GM19238 (cell line): ENCODE measurements around the gene SERP2.

Experiments used
- DNase-seq: peaks from one replicate; pipeline ENCODE4 v3.0.0; 2011; ENCODE audit warnings: low spot score; ENCODE audit not compliant: insufficient read length

SERP2 gene

DNA sequence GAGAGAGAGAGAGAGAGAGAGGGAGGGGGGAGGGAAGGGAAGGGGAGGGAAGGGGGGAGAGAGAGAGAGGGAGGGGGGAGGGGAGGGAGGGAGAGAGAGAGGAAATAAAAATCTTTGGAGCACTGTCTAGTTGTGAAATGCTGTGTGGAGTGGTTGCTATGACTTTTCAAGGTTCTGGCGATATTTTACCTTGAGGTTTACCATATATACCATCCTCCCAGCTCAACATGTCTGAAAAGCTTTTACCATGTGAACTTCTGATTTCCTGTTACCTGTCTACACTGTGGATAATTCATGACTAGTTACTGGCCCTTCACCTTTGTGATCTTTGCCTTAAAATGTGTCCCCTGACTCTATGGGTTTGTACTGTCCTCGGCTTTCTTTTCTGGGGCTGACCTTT is 38.2 kb downstream of the SERP2 start:
- DNase-seq = no peak

DNA sequence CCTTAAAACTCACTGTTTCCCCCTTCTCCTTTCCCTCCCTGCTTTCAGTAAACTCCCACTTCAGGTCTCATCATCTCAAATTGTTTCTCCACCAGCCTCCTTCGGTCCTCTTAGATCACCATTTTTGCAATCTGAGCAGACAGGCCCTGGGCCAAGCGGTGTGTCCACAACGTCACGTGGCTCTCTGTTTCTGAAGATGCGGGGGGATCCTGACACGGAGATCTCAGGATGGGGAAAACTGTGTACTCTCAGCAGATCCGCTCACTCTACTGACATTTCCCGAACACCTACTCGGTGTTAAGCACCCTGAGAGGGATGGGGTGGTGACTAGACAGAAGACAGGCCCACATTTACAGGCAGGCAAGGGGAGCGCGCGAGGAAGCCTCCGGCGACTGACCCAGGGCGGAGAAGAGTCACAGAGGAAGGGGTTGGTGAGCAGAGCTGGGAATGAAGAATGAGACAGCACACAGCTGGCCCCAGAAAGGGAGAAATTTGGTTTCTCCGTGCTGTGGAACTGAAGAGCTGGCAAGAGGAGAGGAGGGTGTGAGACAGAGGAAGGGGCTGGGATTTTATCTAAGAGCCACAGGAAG is 38.8 kb downstream of the SERP2 start:
- no peak for DNase-seq

DNA sequence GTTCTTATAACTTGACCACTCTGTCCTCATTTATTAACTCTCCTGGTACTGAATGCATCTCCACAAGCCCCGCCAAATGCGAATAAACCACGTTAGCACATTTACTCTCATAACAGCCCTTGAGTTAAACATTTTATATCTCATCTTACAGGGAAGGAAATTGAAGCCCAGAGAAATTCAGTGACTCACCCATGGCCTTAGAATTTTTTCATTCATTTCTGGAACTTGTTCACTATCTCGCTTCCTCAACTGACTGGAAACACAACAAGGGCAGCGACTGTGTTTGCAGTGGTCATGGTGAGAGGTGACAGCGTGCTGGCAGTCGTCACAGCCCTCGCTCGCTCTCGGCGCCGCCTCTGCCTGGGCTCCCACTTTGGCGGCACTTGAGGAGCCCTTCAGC is 39.5 kb downstream of the SERP2 start:
- no peak for DNase-seq

DNA sequence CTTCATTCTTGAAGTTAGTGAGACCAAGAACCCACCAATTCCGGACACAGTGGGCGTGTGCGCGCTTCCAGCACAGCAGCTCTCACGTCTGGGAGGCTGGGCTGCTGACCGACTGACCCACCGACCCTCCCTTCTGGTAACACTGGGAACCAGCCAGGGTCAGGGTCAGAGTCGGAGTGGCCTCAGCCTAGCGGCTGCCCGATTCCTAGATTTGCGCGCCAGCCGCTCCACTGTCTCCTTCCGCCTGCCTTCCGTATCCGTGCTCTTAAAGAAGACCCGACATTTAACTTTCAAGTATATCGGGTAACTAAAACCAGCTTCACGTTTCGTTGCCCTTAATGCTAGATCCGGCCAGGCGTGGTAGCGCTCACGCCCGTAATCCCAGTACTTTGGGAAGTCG is 41.1 kb downstream of the SERP2 start:
- DNase-seq = no peak

DNA sequence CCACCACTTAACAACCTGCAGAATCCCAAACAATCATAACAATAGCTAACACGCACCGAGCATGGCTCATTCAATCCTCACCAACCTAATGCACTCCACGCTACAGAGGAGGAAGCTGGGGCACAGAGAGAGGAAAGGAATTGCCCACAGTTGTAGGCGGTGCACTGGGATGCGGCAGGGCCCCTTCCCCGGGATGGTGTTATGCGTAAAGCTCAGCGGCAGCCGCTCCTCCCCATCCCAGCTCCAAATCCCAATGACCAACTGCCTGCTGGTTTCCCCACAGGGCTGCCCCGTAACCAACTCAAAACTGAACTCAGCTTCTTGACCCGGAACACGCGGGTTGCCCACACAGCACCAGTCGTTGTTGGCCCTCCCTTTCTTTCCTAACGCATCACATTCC is 42.2 kb downstream of the SERP2 start:
- DNase-seq = no peak

DNA sequence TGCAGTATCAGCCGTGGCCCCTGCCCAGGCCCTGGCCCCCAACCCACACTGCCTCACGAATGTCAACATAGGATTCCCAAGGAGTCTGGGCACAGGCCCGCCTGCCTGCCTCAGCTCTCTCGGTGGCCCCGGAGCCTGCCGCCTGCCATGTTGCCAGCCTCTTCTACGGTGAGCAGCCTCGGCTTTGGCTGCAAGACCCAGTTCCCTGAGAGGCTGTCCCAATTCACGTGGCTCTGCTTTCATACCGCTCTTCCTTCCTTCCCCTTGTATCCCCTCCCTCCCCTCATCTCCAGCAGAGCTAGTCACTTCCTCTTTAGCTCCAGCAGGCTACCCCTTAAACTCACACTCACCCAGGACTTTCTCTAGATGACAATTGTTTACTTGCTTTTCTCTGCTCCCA is 42.7 kb downstream of the SERP2 start:
- no peak for DNase-seq

DNA sequence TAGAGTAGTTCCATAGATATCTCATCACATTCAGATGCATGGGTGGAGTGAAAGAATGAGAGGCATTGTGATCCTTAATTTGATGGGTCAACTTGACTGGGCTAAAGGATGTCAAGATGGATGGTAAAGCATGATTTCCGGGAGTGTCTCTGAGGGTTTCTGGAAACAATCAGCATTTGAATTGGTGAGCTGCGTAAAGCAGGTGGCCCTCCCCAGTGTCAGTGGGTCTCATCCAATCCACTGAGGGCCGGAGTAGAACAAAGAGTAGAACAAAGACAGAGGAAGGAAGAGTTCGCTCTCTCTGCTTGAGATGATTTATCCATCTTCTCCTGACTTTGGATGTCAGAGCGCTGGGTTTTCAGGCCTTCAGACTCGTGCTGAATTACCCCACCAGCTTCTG is 43.1 kb downstream of the SERP2 start:
- no peak for DNase-seq

DNA sequence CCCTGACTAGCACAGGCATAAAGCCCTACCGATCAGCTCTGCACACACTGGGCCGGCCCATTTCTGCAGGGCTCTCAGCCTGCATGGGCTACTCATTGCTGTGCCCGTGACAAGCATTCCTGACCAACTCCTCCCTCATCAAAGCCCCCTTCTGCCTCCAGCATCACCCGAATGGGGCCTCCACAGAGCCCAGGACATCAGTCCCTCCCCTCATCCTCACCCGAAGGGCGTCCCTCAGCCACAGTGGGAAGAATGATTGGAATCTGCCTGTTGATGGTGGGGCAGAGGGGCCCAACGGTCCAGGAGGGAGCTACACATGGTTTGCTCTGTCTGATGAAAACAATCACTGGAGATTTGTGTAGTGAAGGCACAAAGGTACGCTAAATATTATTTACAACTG is 43.8 kb downstream of the SERP2 start:
- DNase-seq = no peak

DNA sequence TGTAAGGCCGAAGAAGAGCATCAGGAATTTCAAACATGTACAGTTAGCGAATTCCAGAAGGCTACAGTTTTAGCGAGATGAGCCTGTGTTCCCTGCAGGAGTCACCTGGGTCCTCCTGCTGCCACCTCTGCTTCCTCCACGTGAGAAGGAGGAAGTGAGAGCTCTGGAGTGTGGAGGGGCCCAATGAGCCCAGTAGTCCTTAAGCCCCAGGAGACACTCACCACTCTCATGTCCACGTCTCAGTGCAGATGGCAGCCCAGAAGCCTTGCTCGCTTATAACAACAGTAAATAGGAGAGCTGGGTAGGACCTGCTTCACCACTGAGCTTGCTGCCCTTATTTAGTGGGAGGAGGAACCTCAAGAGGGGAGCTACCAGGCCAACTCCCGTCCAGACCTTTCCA is 44.3 kb downstream of the SERP2 start:
- no peak for DNase-seq

DNA sequence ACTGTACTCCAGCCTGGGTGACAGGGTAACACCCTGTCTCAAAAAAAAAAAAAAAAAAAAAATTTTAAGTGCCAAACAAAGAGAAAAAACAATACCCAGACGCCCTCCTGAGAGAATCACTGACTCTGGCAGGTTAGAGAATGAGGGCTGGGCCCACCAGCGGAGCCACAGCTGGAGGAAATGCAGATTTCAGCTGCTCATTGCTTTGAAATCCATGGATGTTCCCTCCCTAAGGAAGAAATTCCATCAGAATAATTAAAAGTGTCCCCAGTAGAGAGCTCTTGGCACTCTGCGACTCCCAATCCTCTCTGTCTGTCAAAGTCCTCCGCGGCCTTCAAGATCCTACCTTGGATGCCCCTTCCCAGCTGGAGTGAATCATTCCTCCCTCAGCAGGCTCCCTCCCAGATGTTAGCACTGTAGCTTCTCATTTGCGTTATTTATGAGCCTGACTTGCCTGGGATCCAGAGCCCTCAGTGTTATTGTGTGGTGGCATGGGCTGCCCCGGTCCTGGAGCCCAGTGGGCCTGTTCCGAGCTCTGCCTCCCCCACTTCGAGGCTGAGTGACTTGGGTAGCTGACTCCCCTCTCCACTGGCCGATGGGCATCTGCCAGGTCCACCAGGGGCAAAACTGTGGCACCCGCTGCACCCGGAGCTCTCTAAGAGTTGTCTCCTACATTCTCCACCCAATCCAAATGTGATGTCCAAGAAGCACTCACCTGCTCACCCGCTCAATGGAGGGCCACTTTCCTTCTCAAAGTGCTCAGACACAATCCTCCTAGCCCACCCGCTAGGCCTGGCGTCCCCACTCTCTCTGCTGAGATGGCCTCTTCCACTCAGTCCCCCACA is 47.0 kb downstream of the SERP2 start:
- DNase-seq = no peak

DNA sequence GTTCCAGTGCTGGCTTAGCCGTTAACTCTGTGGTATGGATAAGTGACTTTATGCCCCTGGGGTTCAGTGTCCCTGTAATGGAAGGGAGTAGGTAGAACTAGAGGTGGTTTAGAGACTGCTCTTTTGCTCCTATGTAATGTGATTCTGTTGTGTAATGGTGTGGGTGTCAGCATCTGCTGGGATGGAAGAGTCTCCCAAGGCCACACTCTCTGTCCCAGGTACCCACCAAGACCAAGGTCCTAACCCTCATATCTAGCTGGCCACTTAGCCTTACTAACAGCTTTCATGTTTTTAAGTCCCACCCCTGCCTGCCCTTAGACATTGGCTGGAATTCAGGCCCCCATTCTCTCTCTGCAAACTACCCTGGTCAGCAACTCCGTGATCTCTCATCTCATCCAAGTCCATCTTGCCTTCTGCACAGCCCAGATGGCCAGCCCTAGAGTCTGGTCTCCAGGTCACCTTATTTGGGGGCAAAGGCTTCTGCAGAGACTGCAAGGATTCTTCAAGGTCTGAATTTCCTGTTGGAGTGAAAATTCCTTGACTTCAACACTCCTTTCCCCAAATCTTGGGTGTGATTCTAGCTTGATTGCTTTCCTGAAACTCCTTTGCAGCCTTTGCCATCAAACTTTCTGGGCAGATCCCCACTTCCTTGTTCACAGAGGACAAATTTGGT is 48.4 kb downstream of the SERP2 start:
- no peak for DNase-seq

DNA sequence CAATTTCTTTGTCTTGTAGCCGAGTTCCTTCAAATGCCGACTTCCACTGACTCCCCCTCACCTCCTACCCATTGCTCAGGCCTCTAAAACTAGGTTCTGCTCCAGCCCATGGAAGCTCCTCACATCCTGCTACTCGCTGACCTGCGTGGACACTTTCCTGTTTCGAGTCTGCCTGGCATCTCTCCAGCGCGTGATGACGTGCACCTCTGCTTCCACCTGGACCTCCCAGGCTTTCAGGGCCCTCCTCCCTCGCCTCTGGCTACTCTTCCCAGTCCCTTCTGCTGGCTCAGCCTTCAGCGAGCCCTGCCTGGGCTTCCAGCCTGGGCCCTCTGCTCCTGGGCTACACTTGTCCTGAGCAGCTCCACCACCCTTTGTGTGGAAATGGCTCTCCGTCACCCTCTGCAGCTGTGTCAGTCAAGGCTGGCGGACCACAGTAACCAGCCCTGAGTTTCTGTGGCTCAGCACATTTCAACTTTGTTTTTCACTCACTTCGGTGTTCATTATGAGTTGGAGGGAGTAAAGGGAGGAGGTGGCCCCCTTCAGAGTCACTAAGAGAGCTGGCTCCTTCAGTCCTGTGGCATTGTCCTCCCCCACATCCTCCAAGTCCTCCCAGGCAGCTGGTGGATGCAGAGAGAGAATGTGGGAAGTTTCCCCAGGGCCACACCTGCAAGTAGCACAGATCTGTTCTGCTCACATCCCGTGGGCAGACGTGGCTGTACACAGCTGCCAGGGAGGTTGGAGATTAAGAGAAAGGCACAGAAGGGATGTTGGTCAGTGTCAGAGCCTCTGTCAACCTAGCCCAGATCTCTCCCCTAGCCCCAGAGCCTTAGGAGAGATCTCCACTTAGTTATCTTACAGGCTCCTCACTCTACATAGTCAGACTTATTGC is 49.4 kb downstream of the SERP2 start:
- DNase-seq = no peak

DNA sequence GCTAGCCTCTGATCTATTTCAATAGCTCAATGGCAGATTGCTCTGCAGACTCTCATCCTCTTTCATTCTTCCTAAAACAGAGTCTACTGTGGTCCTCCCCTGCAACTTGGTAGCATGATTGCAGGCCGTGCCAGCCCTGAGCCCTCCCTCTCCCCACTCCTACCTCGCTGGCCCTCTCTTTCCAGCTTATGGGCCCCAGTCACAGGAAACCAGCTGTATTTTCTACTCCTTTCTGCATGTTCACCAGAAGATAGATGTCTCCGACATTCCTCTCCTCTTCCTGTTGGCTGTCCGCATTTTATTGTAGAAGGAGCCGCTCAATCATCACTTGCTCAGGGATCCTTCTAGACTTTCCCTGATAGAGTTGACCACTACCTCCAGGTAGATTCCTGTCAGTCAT is 50.2 kb downstream of the SERP2 start:
- DNase-seq = no peak

DNA sequence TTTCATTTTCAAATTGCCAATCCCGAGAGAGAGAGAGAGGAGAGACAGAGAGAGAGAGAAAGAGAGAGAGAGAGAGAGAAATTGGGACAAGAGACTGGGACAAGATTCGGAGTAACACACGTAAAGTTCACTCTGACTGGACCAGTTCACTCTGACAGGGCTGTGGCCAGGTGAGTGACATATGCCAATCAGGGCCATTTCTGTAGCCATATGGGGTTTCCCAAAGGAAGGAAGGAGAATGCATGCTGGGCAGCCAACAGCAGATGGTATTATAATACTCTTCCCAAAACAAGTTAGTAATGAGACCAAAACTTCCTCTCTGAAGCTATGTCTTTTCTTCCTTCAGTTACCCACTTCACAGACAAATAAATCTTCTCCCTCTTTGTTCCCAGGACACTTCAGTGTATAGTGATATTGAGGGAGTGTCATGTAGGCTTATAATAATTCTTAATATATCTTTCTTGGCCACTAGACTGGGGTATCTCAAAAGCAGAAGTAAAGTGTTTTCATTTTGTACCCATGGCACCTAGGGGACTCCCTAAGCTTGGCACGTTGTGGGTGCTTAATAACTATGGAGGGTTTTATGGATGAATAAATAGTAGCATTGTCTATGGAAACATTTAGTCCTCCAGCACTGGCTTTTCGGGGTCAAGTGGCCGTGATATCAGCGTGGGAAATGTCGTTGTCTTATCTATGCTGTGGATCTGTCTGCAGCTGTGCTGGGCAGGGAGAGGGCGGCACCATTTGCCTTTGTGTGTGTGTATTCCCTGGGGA is 51.6 kb downstream of the SERP2 start:
- DNase-seq = no peak

DNA sequence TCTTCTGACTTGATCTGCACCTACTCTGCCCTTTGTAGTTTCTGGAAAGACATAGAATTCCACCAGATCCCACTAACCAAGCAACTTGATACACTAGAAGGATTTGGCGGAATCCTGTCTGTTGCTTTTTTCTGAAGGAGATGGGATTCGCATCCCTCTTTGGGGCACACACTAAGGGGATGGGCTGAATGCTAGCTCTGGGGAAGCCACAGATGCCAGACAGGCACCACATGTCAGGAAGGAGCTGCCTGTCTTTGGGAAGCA is 52.1 kb downstream of the SERP2 start:
- no peak for DNase-seq

DNA sequence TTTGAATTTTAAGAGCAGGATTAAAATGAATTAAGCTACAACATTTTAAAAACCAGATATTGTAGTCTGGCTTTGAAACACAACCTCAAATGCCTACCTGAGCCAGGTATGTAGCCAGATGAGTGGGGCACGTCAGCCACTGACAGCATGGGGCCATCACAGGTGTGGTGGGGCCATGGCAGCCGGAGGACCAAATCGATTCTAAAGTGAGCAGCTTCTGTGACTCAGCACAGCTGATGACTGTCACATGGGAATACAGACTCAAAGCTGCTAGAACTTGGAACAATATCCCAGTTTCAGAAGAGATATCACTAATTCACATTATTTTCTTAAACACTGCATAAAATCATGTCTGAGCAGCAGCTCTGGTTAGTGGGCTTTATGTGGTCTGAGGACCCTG is 52.8 kb downstream of the SERP2 start:
- no peak for DNase-seq

DNA sequence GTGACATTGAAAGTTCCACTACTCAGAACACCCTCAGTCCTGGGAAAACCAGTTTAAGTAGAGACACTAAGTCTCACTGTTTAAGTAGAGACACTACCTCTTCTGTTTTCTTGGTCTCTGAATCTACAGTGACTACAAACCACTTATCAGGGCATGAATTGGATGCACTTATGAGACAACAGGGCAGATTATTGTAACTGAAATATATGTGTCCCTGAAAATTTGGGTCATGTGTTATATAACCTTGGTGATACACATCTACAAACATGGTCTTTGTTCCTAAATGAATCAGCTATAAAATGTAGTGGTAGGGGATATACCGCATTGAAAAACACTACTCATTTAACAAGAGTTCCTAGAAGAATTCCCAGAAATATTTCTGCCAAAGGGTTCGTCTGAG is 55.7 kb downstream of the SERP2 start:
- DNase-seq = no peak

DNA sequence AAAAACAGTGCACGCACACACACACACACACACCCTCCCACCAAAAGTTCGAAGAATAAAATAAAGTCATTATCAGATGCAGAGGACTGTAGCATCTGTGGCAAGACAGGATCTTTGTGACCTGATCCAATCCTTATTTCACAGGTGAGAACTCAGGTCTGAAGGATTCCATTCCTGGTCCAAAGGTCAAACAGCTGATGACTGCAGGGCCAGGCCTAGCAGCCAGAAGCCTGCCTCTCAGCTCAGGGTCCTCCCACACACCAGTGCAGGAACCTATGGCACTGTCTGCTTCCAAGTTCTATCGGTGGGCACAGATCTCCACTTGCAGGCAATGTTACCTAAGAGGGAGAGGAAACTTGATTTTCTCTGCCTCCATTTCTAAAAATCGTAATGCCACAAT is 57.5 kb downstream of the SERP2 start:
- DNase-seq = no peak

DNA sequence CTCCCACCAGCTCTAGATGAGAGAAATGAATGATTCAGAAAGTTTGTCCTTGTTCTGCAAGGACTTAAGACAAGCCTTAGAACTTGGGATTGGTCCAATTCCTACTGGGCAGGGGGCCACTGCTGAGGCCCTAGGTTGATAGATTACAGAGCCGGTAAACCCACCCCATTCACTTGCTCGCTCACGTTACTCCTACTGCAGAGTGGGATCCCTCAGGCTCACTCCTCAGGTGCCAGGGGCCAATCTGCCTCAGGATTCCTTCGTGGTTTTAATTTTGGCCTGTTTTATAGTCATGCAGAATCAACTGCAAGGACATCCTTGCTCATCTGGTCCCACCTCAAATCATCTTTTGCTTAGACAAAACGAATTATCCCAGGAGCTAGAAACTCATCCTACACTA is 59.0 kb downstream of the SERP2 start:
- no peak for DNase-seq

DNA sequence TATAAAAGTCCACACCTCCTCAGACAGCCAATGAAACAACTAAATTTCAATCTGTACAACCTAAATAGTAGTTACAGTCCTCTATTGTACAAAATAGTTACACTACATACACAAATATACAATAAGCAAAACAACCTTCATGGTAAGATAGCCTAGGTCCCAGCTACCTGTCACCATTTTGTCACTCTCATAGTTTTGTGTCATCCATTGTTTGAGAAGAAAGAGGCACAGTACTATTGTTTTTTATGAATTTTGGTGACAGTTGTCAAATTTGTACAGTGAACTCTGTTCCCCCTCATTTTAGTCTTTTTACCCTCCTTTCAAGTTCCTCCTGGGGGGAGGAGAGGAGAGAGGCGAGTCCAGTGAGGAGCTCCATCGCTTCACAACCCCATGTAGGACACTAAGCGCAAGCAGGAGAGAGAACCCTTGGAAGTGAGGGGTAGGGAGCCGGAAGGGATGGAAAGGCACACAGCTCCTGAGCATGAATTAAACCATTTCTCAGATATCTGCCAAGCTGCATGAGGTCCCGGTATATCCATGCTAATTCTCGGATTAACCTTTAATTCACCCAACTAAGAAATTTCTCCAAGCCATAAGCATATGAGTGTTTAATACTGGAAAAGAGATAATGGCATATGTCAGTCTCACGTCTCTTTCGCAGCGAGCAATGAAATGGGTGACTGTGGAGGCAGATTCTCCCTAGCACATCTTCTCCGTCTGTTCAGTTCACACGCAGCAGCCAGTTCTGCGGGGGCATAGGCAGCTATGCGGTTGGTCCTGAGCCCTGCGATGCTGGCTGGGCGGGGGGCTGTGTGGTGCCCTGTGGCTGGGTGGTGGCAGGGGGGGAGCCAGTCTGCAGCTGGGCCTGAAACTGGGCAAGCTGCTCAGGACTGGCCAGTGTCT is 60.5 kb downstream of the SERP2 start:
- DNase-seq = no peak
